ENCODE results near the gene SLC2A10.

The SLC2A10 gene

DNA sequence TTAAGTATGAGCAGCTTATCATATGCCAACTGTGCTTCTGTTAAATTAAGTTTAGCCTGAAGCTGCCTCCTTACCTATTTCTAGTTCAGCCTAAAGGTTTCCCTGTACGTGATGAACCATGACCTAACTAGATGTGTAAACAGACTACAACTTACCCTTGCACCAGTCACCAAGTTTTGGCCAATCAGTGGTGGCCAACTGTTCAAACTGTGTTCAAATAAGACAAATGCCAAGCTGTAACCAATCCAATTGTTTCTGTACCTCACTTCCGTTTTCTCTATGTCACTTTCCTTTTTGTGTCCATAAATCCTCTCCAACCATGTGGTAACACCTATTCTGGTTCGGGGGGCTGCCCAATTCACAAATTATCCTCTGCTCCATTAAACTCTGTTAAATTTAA lies 6.0 kb upstream of the SLC2A10 start:
- no peak for DNase-seq (ENCODE audit: low read depth)

DNA sequence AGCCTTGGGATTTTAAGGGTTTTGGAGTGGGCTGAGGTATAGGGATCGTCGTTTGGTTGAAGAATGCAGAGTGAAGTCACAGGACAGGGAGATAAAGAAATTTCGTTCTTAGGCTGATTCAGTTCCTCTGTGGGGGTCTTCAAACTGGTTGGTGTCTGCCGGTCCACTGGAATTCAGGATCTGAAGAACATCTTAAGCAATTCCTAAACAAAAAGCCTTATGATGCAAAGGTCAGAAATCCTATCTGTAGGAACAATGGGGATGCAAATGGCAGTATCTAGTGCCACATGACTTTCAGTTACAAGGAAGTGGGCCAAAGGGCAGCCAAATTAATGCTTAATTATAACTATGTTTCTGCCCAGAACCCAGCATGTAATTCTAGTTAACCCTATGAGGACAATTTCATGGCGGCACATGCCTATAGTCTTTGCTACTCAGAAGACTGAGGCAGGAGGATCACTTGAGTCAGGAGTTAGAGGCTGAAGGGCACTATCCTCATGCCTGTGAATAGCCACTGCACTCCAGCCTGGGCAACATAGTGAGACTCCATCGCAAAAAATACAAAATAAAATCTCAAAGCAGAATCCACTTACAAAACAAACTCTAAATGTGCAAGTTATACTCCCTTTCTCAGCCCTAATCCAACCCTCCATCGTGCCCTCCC lies 4.6 kb upstream of the SLC2A10 start:
- DNase-seq (ENCODE audit: low read depth) = no peak

DNA sequence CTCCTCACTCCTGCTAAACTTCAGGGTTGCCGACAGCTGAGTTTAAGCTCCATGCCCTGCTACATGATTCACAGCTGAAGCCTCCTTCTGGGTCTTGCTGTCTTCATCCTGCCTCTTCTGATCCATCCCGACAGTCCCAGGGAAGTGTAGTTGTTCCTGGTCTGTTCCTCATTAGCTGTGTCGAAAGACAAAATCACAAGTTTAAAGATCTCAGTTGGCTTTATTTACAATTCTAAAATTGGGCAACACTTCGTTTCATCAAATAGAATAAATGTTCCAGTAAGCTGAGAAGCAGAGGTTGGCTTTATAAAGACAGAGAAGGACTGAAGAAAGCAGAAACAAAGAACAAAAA lies 4.1 kb upstream of the SLC2A10 start:
- peak; percentile 64 for DNase-seq (ENCODE audit: low read depth)

DNA sequence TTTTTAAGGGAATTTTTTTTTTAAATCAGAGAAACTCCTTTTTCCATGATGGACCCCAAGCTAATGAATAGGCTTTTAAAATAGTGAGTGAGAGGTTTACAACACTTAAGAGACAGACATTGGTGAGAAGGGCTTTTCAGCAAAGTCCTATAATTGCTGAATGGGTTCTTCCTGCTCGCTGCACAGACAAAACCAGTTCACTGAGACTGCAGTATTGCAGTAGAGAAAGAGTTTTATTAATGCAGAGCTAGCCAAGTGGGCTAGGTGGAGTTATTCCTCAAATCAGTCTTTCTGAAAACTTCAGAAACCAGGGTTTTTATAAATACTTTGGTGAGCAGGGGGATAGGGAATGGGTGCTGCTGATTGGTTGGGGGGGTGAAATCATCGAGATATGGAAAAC lies 3.2 kb upstream of the SLC2A10 start:
- no peak for DNase-seq (ENCODE audit: low read depth)

DNA sequence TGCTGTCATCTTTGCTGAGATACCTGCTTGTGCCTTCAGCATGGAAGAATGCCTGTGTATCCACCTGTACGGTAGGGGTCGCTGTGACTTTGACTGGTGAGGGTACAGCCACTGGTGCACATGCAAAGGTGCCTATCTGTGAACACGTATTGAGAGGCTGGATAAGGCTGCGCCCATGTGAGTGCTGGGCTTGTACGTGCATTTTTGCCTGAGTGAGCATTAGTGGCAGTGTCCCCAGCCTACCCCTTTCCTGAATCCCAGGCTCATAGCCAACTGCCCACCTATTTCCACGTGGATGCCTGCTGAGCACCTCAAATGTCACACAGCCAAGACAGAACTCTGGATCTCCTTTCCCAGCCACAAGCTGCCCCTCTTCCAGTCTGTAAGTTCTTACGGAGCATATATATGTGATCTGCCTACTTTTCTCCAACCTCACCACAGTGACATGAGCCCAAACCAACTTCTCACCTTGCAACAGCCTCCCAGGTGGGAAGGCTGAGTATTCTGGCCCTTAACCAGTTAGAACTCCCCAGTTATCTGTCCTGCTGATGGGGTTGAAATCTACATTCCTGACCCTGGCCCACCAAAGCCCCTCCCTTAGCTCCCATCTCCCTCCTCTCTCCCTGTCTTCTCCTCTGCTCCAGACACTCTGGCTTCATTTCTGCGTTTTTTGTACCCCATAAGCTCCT lies 1.1 kb upstream of the SLC2A10 start:
- DNase-seq (ENCODE audit: low read depth) = no peak

DNA sequence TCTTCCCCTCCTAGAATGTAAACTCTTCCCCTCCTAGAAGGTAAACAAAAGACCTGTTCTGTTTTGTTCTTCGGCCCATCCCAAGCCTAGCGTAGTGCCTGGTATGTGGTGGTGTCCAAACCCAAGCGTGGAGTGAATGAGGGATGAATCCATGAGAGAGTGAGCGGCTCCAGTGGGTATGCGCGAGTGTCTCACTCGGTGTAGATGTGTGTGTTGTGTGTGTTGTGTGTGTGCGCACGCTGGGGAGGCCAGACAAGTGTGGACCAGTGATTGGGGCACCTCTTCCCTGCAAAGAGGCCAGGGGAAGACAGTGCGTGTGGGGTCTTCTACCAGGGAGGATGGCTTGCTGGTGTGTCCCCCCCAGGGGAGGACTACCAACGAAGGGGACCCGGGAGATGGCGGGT lies 392 bp upstream of the SLC2A10 start:
- DNase-seq (ENCODE audit: low read depth) = no peak

DNA sequence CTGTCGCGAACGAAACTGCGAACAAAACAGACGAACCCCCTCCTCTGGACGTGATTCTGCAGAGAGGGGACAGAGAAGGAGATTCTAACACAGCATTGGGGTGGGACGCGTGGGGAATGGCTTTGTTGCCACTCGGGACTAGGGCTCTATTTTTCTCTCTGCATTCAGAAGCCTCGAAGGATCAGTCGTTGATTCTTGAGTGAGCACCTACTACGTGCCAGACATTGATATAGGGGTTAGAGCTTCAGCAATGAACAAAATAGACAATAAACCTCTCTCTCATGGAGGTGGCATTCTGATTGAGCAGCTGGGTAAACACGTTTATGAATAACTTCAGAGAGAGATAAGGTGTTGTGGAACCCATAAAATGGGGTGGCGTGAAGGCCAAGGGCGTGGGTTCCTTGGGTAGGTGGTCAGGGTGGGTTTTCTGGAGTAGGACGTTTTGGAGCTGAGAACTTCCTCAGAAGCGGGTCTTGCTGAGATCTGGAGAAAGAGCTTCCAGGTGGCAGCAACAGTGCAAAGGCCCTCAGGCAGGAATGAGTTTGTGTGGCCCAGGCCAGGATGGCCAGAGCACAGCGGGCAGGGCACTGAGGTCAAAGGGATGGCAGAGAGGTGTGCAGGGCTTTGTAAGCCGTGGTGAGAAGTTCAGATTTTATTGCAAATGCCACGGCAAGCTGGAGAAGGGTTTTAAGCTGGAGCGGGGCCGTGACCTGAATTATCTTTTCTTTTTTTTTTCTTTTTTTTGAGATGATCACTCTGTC lies 884 bp downstream of the SLC2A10 start:
- no peak for DNase-seq (ENCODE audit: low read depth)

DNA sequence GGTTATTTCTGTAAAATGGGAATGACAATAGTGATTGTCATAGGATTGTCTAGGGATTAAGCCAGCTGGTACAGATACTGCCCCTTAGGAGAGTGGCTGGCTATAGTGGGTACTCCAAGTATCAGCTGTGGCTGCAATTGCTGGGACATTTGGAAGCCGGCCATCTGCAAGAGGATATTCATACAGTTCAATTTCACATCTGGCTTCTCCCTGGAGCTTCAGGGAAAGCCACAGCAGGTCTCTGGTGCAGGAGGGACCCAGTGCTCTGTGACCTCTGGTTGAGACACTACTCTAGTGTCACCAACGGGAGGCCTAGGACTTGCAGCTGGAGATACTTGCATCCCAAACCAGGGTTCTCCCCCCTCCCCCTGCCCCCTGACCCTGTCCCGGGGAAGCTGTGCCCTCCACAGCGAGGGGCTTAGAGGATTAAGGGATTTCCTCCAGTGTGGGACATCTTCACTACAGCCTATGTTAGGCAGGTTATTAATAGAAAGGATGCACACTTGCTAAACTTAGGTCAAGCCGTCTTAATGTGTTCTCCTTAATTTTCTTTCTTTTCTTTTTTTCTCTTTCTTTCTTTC lies 2.7 kb downstream of the SLC2A10 start:
- no peak for DNase-seq (ENCODE audit: low read depth)

DNA sequence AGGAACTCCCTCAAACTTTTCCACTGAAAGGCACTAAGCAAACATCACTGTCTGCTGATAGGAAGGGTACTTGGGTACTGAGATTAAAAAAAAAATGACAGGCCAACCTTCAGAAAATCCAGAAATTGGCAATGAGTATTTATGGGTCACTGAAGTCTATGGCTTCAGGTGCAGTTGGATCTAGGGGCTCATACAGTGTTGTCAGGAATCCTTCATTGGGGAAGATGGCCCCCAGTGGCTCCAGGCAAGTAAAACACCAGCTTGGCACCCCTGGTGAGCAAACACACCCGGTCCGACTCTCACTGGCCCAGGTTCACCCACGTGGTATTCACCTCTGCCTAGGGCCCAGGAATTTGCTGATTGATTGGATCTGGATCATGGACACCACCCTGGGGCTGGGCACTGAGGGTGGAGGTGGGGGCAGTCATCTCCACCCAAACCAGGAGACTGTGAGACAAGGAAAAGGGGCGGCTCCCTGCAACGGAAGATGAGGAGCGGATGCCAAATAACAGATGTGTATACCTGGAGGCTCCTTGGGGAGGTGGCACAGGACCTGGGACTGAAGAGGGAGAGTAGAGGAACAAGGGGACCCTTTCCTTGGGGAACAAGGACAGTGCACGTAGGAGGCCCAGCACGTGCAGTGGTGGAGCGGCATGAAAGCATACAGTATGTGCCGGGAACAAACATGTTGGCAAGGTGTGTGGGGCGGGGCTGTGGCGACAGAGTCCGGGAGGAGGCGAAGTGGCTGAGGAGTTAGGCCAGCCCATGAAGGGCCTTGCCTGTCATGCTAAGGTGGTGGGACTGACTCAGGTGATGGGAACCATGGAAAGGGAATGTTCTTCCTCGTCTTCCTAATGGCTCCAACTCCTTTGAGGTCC lies 4.7 kb downstream of the SLC2A10 start:
- DNase-seq (ENCODE audit: low read depth) = no peak

DNA sequence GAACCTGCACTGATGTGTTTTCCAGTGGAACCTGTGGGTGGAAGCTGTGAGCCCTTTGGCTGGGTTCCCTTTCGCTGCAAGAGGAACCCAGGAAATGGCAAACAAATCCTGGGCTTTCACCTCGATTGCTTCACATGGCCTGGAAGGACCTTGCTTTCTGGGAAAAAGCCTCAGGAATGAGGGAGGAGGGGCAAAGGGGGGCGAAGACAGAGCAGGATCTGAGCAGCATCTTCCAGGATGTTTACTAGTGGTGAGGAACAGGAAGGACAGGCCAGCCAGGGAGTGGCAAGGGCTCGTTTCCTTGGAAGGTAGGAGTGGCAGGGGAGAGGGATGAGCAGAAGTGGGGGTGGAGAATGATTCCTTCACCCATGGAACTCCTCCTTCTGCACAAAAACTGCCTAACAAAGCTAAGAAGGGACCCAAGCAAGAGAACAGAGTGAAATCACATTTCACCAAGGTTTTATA lies 5.9 kb downstream of the SLC2A10 start:
- peak; percentile 82 for DNase-seq (ENCODE audit: low read depth)

DNA sequence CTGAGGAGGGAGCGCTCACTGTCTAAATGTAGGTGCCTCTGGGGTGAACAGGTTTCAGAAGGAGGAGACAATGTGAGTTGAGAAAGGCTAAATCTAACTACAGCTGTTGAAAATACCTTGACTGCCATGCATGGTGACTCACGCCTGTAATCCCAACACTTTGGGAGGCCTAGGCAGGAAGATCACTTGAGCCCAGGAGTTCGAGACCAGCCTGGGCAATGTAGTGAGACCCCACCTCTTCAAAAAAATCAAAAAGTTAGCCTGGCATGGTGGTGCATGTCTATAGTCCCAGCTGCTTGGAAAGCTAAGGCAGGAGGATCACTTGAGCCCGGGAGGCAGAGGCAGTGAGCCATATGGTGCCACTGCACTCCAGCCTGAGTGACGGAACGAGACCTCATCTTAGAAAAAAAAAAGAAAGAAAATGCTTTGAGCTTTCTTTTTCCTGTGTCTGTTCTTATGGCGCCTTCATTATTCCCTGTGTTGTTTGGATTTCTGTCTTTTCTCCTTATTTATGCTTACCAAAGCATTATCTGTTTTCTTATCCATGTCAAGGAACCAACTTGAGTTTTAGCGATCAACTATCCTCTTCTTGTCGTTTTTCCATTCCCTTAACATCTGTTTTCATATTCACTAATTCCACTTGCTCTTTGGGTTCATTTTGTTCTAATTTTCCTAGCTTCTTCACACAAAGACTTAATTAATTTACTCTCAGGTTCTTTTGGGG lies 8.5 kb downstream of the SLC2A10 start:
- DNase-seq (ENCODE audit: low read depth) = no peak

DNA sequence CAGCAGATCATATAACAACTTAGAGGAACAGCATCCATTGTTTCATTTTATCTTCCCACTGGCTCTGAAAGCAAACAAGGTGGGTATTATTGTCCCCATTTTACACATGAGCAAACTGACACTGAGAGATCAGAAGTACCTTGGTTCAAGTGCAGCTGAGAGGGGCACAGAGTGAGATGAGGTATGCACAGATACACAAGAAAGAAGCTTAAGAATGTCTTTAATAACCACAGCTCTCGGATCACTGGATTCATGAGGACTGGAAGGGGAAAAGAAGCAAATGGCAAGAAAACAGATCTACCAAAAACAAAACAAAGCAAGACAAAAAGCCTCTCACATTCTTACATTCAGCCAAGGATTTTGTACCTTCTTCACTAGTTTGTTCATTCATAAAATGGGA lies 10.6 kb downstream of the SLC2A10 start:
- DNase-seq (ENCODE audit: low read depth) = no peak

DNA sequence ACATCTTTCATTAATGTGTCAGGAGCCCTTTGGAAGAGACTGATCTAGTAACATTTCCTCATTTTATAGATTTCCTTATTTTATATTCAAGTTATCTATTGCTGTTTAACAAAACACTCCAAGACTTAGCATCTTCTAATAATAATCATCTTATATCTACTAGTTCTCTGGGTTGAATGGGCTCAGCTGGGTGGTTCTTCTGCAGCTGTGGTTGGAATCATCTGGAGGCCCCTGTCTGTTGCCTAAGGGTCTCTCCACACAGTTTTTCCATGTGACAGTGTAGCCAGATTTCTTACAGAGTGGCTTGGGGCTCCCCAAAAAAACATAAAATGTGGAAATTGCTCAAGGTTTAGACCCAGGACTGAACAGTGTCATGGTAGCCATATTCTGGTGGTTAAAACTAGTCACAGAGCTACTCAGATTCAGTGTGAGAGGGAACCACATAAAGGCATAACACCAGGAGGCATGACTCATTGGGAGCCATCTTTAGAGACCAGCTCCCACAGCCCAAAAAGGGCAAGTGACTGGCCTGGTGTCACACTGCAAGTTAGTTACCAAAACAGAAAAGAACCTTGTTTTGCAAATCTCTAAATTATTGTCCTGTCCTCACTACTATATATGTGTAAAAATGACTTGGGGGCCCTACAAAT lies 11.5 kb downstream of the SLC2A10 start:
- no peak for DNase-seq (ENCODE audit: low read depth)

DNA sequence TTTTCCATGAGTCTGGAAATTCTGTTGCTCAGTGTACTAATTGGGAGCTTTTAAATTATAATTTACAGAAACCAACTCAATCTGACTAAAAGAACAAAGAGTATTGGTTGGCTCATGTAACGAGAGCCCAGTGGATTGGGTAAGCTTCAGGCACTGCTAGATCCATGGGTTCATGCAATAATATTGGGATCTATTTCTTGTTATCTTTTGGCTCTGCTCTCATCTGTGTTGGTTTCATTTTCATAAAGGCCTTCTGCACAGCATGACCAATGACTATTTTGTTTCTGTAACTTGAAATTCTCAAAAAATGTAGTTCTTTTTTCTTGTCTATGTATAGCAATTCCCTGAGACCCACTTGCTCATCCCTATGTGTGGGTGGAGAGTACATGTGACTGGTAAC lies 12.0 kb downstream of the SLC2A10 start:
- DNase-seq (ENCODE audit: low read depth) = no peak

DNA sequence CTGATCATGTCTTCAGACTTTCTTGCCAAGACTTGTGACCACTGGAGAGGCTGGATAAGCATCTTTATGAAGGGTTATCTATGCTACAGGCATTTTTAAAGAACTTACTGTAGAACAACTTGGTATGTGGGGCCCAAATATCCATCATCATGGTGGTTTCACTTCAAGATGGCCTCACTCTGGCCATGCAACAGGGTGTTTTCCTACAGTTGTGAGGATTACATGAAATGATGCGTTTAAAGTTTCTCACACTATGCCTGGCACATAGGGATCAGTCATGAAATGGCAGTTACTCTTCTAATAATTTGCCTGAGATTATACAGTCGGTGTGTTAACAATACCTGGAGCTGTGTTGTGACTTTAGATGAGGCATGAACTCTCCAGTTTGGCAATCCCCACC lies 13.0 kb downstream of the SLC2A10 start:
- no peak for DNase-seq (ENCODE audit: low read depth)

DNA sequence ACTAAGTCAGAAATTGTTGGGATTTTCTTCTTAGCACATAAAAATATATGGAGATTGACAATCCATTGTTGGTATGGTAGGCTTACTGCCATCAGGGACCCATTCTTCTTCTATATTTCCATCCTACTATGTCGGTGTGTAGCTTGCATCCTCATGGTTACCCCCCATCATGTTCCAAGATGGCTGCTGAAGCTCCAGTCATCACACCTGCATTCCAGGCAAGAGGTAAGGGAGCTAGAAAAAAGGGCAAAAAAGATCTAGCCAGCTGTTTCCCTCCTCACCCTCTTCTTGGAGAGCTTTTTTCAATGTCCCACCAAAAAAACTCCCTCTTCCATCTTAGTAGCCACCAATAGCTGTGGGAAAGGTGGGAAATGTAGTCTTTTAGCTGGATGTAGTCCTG lies 13.6 kb downstream of the SLC2A10 start:
- no peak for DNase-seq (ENCODE audit: low read depth)

DNA sequence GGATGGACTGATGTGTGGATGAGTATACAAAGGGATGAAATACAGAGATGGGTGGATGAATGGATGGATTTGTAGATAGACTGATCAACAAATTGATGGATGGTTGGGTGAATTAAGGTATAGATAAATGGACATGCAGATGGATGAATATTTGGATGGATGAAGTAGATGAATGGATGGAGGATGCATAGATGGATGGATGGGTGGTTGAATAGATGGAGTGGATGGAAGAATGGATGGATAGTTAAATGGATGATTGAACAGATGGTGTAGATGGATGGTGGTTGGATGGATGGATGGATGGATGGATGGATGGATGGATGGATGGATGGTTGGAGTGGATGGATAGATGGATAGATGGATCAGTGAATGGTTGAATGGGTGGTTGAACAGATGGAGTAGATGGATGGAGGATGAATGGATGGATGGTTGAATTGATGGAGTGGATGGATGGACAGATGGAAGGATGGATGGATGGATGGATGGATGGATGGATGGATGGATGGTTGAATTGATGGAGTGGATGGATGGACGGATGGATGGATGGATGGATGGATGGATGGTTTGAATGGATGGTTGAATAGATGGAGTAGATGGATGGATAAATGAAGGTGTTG lies 15.0 kb downstream of the SLC2A10 start:
- DNase-seq (ENCODE audit: low read depth) = no peak

DNA sequence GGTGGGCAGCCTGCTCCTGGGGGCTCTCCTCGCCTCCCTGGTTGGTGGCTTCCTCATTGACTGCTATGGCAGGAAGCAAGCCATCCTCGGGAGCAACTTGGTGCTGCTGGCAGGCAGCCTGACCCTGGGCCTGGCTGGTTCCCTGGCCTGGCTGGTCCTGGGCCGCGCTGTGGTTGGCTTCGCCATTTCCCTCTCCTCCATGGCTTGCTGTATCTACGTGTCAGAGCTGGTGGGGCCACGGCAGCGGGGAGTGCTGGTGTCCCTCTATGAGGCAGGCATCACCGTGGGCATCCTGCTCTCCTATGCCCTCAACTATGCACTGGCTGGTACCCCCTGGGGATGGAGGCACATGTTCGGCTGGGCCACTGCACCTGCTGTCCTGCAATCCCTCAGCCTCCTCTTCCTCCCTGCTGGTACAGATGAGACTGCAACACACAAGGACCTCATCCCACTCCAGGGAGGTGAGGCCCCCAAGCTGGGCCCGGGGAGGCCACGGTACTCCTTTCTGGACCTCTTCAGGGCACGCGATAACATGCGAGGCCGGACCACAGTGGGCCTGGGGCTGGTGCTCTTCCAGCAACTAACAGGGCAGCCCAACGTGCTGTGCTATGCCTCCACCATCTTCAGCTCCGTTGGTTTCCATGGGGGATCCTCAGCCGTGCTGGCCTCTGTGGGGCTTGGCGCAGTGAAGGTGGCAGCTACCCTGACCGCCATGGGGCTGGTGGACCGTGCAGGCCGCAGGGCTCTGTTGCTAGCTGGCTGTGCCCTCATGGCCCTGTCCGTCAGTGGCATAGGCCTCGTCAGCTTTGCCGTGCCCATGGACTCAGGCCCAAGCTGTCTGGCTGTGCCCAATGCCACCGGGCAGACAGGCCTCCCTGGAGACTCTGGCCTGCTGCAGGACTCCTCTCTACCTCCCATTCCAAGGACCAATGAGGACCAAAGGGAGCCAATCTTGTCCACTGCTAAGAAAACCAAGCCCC lies 16.0 kb downstream of the SLC2A10 start:
- DNase-seq (ENCODE audit: low read depth) = no peak

DNA sequence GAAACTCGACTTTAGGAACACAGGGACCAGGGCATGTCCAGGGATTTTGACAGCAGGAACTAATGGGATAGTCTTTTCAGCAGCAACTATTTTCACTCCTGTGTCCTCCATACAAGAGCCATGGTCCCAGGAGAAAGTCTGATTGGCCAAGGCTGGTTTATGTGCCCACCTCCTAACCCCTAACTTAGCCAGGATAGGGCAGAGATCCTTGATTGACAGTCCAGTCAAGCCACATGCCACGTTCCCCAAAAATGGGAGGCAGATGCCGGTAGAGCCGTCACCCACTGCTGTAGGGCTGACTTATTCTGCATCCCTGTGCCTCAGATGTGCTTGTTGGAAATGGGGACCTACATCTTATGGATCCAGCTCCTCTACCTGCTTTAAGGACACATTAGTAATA lies 22.3 kb downstream of the SLC2A10 start:
- no peak for DNase-seq (ENCODE audit: low read depth)

All from GM04503 (cell line).